ENCODE results near the gene SPEM2.

The SPEM2 gene

GRCh38 chr17:7444682-7445618 is 19.5 kb downstream of the SPEM2 start, which contains the start of gene CHRNB1:
Gene CHRNB1, plus strand, starts transcription at chr17:7445061. Its CDS starts 67 bp downstream, at chr17:7445128.
- DNase-seq (ENCODE audit: low read depth, low spot score): no peak
- TF ChIP-seq SUZ12 (IDR thresholded peaks at IDR 0.05; ENCODE audit: extremely low read depth, insufficient read depth, insufficient read length) (no peak), ZNF274 (IDR thresholded peaks at IDR 0.05; ENCODE audit: low read depth, low read length) (no peak), YY1 (IDR thresholded peaks at IDR 0.05; ENCODE audit: insufficient read depth, insufficient read length) (no peak)
- peak within 1 kb of the TSS; percentile 72 for H3K9ac ChIP-seq (ENCODE audit: insufficient read length, low read depth)
- no peaks in the 10 kb centered on the region for H3K36me3 ChIP-seq (ENCODE audit: insufficient read depth, insufficient read length, low read length)
- no peaks in the 10 kb centered on the region for H3K9me3 ChIP-seq (ENCODE audit: insufficient read depth, low read length)
- peak within 1 kb of the TSS; percentile 42 for H3K4me3 ChIP-seq (ENCODE audit: insufficient read length, low read depth)
- peaks cover 4% of the 10 kb centered on the region for H3K4me1 ChIP-seq (ENCODE audit: insufficient read depth, insufficient read length)
- peaks cover 29% of the 10 kb centered on the region for H3K27me3 ChIP-seq (ENCODE audit: insufficient read depth, insufficient read length)

GRCh38 chr17:7445619-7445968 is 20.2 kb downstream of the SPEM2 start:
- TF ChIP-seq SUZ12 (IDR thresholded peaks at IDR 0.05; ENCODE audit: extremely low read depth, insufficient read depth, insufficient read length) (no peak), ZNF274 (IDR thresholded peaks at IDR 0.05; ENCODE audit: low read depth, low read length) (no peak), YY1 (IDR thresholded peaks at IDR 0.05; ENCODE audit: insufficient read depth, insufficient read length) (no peak)
- peaks cover 29% of the 10 kb centered on the region for H3K27me3 ChIP-seq (ENCODE audit: insufficient read depth, insufficient read length)
- H3K9me3 ChIP-seq (ENCODE audit: insufficient read depth, low read length): no peaks in the 10 kb centered on the region
- peaks cover 4% of the 10 kb centered on the region for H3K4me1 ChIP-seq (ENCODE audit: insufficient read depth, insufficient read length)
- peak overlapping the region; percentile 50 for H3K9ac ChIP-seq (ENCODE audit: insufficient read length, low read depth)
- no peak for DNase-seq (ENCODE audit: low read depth, low spot score)
- H3K36me3 ChIP-seq (ENCODE audit: insufficient read depth, insufficient read length, low read length): no peaks in the 10 kb centered on the region
- peak overlapping the region; percentile 42 for H3K4me3 ChIP-seq (ENCODE audit: insufficient read length, low read depth)

GRCh38 chr17:7448461-7448860 is 23.0 kb downstream of the SPEM2 start:
- Histone ChIP-seq H3K9ac (ENCODE audit: insufficient read length, low read depth) (no peak overlapping the region), H3K36me3 (ENCODE audit: insufficient read depth, insufficient read length, low read length) (no peaks in the 10 kb centered on the region), H3K4me3 (ENCODE audit: insufficient read length, low read depth) (no peak overlapping the region), H3K9me3 (ENCODE audit: insufficient read depth, low read length) (no peaks in the 10 kb centered on the region), H3K4me1 (ENCODE audit: insufficient read depth, insufficient read length) (peaks cover 2% of the 10 kb centered on the region), H3K27me3 (ENCODE audit: insufficient read depth, insufficient read length) (peaks cover 12% of the 10 kb centered on the region)
- TF ChIP-seq ZNF274 (IDR thresholded peaks at IDR 0.05; ENCODE audit: low read depth, low read length) (no peak), YY1 (IDR thresholded peaks at IDR 0.05; ENCODE audit: insufficient read depth, insufficient read length) (no peak), SUZ12 (IDR thresholded peaks at IDR 0.05; ENCODE audit: extremely low read depth, insufficient read depth, insufficient read length) (no peak)
- DNase-seq (ENCODE audit: low read depth, low spot score): no peak

GRCh38 chr17:7459961-7460545 is 34.6 kb downstream of the SPEM2 start:
- Histone ChIP-seq H3K9me3 (ENCODE audit: insufficient read depth, low read length) (no peaks in the 10 kb centered on the region), H3K27me3 (ENCODE audit: insufficient read depth, insufficient read length) (no peaks in the 10 kb centered on the region), H3K36me3 (ENCODE audit: insufficient read depth, insufficient read length, low read length) (peaks cover 18% of the 10 kb centered on the region), H3K4me1 (ENCODE audit: insufficient read depth, insufficient read length) (peaks cover 10% of the 10 kb centered on the region), H3K9ac (ENCODE audit: insufficient read length, low read depth) (no peak overlapping the region), H3K4me3 (ENCODE audit: insufficient read length, low read depth) (no peak overlapping the region)
- TF ChIP-seq ZNF274 (IDR thresholded peaks at IDR 0.05; ENCODE audit: low read depth, low read length) (no peak), SUZ12 (IDR thresholded peaks at IDR 0.05; ENCODE audit: extremely low read depth, insufficient read depth, insufficient read length) (no peak), YY1 (IDR thresholded peaks at IDR 0.05; ENCODE audit: insufficient read depth, insufficient read length) (no peak)
- no peak for DNase-seq (ENCODE audit: low read depth, low spot score)

GRCh38 chr17:7460850-7461660 is 35.6 kb downstream of the SPEM2 start:
- no peak overlapping the region for H3K9ac ChIP-seq (ENCODE audit: insufficient read length, low read depth)
- H3K4me1 ChIP-seq (ENCODE audit: insufficient read depth, insufficient read length): peaks cover 13% of the 10 kb centered on the region
- no peaks in the 10 kb centered on the region for H3K27me3 ChIP-seq (ENCODE audit: insufficient read depth, insufficient read length)
- no peak for DNase-seq (ENCODE audit: low read depth, low spot score)
- H3K9me3 ChIP-seq (ENCODE audit: insufficient read depth, low read length): no peaks in the 10 kb centered on the region
- no peak overlapping the region for H3K4me3 ChIP-seq (ENCODE audit: insufficient read length, low read depth)
- peaks cover 22% of the 10 kb centered on the region for H3K36me3 ChIP-seq (ENCODE audit: insufficient read depth, insufficient read length, low read length)
- TF ChIP-seq YY1 (IDR thresholded peaks at IDR 0.05; ENCODE audit: insufficient read depth, insufficient read length) (no peak), SUZ12 (IDR thresholded peaks at IDR 0.05; ENCODE audit: extremely low read depth, insufficient read depth, insufficient read length) (no peak), ZNF274 (IDR thresholded peaks at IDR 0.05; ENCODE audit: low read depth, low read length) (no peak)

GRCh38 chr17:7462474-7463371 is 37.3 kb downstream of the SPEM2 start:
- Histone ChIP-seq H3K9ac (ENCODE audit: insufficient read length, low read depth) (no peak overlapping the region), H3K36me3 (ENCODE audit: insufficient read depth, insufficient read length, low read length) (peaks cover 30% of the 10 kb centered on the region), H3K27me3 (ENCODE audit: insufficient read depth, insufficient read length) (no peaks in the 10 kb centered on the region), H3K4me3 (ENCODE audit: insufficient read length, low read depth) (no peak overlapping the region), H3K9me3 (ENCODE audit: insufficient read depth, low read length) (no peaks in the 10 kb centered on the region), H3K4me1 (ENCODE audit: insufficient read depth, insufficient read length) (peaks cover 10% of the 10 kb centered on the region)
- DNase-seq (ENCODE audit: low read depth, low spot score): no peak
- TF ChIP-seq ZNF274 (IDR thresholded peaks at IDR 0.05; ENCODE audit: low read depth, low read length): no peak
- TF ChIP-seq SUZ12 (IDR thresholded peaks at IDR 0.05; ENCODE audit: extremely low read depth, insufficient read depth, insufficient read length): no peak
- no peak for TF ChIP-seq YY1 (IDR thresholded peaks at IDR 0.05; ENCODE audit: insufficient read depth, insufficient read length)
